ENCODE measurements around the gene FAM20C.

FAM20C gene

DNA sequence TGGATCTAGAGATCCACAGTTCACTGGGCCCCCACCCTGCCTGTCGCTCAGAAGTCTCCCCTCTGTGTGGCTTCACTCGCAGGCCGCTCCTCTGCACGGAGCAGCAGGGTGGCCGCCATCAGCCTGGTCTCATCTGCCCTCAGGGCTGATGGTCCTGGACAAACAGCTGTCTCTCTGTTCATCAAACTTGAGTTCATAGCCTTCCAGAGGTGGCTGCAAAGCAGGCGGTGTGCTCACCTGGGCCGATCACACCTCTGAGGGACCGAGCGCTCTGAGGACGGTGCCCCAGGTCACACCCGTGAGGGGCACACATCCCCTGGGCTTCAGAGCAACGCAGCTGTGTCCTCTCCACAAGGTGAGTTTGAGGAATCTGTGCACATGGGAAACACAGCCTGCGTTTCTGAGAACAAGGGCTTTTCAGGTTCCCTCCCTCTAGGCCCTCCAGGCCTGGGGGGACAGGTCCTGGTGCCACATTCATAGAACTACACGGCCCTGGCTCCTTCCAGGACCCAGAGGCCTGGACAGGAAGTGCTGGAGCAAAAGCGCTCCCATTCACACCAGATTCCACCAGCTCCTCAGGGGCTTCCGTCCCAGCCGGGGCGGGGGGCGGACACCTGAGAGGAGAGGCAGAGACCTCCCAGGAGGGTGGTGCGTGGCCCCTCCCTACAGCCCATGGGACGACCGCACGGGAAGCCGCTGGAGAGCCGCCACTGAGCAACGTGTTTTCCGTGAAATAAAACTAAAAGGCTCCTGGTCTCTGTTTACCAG lies 31.2 kb upstream of the FAM20C start:
- no peak overlapping the region for H3K9ac ChIP-seq (ENCODE audit: low read length)
- peaks cover 37% of the 10 kb centered on the region for H3K27me3 ChIP-seq (replicated peaks; ENCODE audit: control insufficient read depth, insufficient read depth, low read length)
- no peaks in the 10 kb centered on the region for H3K9me3 ChIP-seq (ENCODE audit: control insufficient read depth, low read length)
- no peak overlapping the region for H3K4me3 ChIP-seq (ENCODE audit: low read length)
- H3K4me1 ChIP-seq (ENCODE audit: control insufficient read depth, insufficient read depth, low read length), result no peaks in the 10 kb centered on the region
- H3K36me3 ChIP-seq (ENCODE audit: control insufficient read depth, insufficient read depth, low read length, severe bottlenecking), result no peaks in the 10 kb centered on the region
- no peak for DNase-seq (ENCODE audit: low read depth)

DNA sequence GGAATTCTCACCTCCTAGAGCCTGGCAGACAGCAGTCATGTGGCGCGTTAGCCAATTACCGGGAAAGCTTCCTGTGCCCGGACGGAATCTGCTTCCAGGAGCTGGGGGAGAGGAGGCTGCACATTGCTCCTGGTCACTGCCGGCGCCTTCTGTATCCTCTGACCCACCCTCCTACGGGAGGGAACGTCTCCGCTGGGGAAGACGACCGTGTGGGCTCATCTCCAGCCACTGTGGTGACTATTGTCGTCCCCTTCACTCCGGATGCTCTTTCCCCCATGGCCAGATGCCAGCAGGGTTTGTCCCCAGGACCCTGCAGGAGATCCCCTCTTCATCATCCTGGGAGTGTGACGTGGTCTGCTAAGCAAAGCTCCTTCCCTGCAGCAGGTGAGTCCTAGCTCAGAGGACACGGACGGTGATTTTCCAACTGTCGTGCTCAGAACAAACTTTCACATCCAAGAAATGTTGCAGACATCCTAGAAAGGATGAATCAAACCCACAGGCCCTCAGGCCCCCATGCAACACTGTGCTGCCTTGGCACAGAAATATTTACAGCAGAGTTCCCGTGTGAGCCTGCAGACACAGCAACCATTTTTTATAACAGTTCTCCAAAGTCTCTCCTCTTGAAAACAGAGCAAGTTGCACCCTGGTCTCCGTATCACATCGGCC lies 29.6 kb upstream of the FAM20C start:
- no peaks in the 10 kb centered on the region for H3K9me3 ChIP-seq (ENCODE audit: control insufficient read depth, low read length)
- no peaks in the 10 kb centered on the region for H3K4me1 ChIP-seq (ENCODE audit: control insufficient read depth, insufficient read depth, low read length)
- H3K27me3 ChIP-seq (replicated peaks; ENCODE audit: control insufficient read depth, insufficient read depth, low read length), result peaks cover 50% of the 10 kb centered on the region
- no peaks in the 10 kb centered on the region for H3K36me3 ChIP-seq (ENCODE audit: control insufficient read depth, insufficient read depth, low read length, severe bottlenecking)
- peak; percentile 18 for DNase-seq (ENCODE audit: low read depth)
- no peak overlapping the region for H3K4me3 ChIP-seq (ENCODE audit: low read length)
- no peak overlapping the region for H3K9ac ChIP-seq (ENCODE audit: low read length)

DNA sequence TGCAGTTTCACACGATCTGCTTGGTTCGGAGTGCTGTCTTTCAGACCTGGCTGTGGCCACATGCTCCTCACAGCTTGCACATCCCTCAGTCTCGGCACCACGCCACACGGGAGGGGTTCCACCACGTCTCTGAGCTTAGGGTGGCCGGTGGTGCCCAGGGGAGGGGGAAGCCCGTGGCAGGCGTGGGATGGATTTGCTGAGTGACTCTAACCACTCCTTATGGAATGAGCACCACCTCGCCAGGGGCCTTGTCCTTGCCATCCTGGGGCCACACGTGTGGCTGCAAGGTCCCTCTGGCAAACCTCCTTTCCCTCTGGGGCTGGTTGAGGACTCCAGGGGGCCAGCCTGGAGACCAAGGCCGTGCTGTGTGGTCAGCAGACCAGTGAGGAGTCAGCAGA lies 29.1 kb upstream of the FAM20C start:
- no peaks in the 10 kb centered on the region for H3K36me3 ChIP-seq (ENCODE audit: control insufficient read depth, insufficient read depth, low read length, severe bottlenecking)
- peaks cover 55% of the 10 kb centered on the region for H3K27me3 ChIP-seq (replicated peaks; ENCODE audit: control insufficient read depth, insufficient read depth, low read length)
- H3K9ac ChIP-seq (ENCODE audit: low read length), result no peak overlapping the region
- DNase-seq (ENCODE audit: low read depth), result no peak
- no peaks in the 10 kb centered on the region for H3K4me1 ChIP-seq (ENCODE audit: control insufficient read depth, insufficient read depth, low read length)
- H3K4me3 ChIP-seq (ENCODE audit: low read length), result no peak overlapping the region
- H3K9me3 ChIP-seq (ENCODE audit: control insufficient read depth, low read length), result no peaks in the 10 kb centered on the region

DNA sequence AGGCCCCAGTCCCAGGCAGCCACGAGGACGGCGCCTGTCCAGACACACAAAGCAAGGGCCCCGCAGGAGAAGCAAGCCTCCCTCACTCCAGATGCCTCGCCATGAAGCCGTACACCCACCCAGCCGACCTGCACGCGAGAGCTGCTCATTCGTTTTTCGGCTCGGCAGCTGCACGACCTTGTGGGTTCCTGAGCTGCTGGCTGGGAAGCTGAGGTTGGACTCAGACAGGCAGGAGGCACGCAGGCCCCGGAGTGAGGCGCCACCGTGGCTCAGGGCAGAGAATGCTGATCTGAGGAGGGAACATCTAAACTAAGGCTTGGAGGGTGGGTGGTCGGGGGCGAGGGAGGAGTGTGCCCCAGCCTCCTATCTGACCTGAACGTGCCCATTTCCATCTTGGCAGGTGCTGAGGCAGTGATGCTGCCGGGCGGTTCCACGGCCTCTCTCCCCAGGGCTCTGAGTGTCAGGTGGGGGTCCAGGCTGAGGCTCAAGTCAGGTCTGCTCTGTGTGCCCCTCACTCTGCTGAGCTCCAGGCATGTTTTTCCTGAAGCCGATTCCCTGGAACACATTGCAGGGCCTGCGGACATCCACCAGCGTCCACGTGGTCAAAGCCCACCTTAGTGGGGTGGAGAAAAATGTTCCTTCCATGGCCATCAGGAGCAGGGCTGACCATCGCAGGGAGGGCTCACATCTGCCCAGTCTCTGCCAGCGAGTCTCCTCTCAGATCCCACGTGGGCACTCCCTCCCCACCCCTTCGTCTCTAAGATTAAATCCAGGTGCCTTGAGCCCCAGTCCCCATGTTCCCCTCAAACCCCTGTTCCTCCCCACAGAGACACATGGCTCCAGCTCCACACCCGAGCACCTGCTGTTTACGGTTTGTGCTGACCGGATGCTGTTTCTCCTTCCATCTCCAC lies 28.1 kb upstream of the FAM20C start:
- Histone ChIP-seq H3K4me3 (ENCODE audit: low read length) (no peak overlapping the region), H3K9me3 (ENCODE audit: control insufficient read depth, low read length) (no peaks in the 10 kb centered on the region), H3K9ac (ENCODE audit: low read length) (no peak overlapping the region)

DNA sequence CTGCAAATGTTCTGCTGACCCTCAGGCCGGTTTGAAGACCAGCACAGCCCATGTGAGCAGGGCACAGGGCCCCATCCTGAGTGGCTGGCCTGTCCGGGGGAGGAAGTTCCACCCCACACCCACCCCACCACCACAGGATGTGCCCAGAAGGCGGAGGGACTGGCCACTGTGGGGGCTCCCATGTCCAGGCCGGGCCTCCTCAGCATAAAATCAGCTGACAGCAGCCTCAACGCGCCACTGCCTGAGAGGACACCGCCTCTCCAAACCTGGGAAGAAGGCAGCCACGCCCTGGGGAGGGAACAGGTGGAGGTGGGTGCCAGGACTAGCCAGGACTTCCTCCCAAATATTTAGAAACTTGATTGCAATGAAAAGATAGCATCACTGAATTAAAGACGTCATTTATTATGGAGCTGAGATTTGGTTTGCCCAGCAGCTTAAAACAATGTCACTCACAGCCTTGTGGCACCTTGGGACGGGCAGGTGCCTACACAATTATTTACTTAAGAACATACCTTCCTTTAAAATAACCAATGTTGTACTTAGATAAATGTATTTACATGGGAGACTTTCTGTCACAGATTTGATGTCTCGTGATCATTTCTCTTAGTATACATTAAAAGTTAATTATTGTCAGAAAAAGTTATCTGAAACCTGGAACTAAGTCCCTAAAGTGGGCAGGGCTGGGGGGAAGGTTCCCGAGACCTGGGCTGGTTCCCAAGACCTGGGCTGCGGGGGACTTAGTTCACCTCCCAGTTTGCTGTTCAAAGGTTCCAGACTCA lies 27.3 kb upstream of the FAM20C start:
- Histone ChIP-seq H3K4me1 (ENCODE audit: control insufficient read depth, insufficient read depth, low read length) (no peaks in the 10 kb centered on the region), H3K27me3 (replicated peaks; ENCODE audit: control insufficient read depth, insufficient read depth, low read length) (peaks cover 58% of the 10 kb centered on the region), H3K9me3 (ENCODE audit: control insufficient read depth, low read length) (no peaks in the 10 kb centered on the region)

More for the DNA sequence above, 28.1 kb upstream of the FAM20C start:
- Histone ChIP-seq H3K4me1 (ENCODE audit: control insufficient read depth, insufficient read depth, low read length) (no peaks in the 10 kb centered on the region), H3K27me3 (replicated peaks; ENCODE audit: control insufficient read depth, insufficient read depth, low read length) (peaks cover 57% of the 10 kb centered on the region), H3K36me3 (ENCODE audit: control insufficient read depth, insufficient read depth, low read length, severe bottlenecking) (no peaks in the 10 kb centered on the region)
- no peak for DNase-seq (ENCODE audit: low read depth)

DNA sequence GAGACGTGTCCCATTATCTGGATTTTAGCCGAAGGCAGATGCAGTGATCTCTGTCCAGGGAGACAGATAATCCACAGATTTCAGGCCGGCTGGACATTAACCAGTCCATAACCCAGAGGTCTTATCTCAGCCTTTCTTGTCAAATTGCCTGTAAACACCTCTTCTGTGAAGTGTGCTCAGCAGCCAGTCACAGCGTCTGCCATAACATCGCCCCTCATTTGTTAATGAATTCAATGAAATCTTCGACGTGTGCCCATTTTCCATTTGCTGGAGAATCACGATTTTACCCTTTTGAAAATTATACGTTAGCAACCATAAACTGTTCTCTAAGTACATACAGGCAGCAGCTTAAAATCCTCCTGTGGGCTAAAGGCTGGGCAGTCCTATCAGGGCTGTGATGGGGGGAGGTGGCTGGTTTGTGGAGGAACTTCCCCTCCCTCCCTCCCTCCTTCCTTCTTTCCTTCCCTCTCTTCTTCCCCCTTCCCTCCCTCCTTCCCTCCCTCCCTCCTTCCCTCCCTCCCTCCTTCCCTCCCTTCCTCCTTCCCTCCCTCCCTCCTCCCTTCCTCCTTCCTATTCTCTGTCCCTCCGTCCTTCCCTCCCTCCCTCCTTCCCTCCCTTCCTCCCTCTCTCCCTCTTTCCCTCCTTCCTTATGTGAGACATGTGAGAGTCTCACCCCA lies 26.6 kb upstream of the FAM20C start:
- Histone ChIP-seq H3K9me3 (ENCODE audit: control insufficient read depth, low read length) (no peaks in the 10 kb centered on the region), H3K9ac (ENCODE audit: low read length) (no peak overlapping the region), H3K4me1 (ENCODE audit: control insufficient read depth, insufficient read depth, low read length) (no peaks in the 10 kb centered on the region), H3K27me3 (replicated peaks; ENCODE audit: control insufficient read depth, insufficient read depth, low read length) (peaks cover 60% of the 10 kb centered on the region), H3K4me3 (ENCODE audit: low read length) (no peak overlapping the region), H3K36me3 (ENCODE audit: control insufficient read depth, insufficient read depth, low read length, severe bottlenecking) (no peaks in the 10 kb centered on the region)
- DNase-seq (ENCODE audit: low read depth), result no peak

More for the DNA sequence above, 27.3 kb upstream of the FAM20C start:
- Histone ChIP-seq H3K9ac (ENCODE audit: low read length) (no peak overlapping the region), H3K4me3 (ENCODE audit: low read length) (no peak overlapping the region), H3K36me3 (ENCODE audit: control insufficient read depth, insufficient read depth, low read length, severe bottlenecking) (no peaks in the 10 kb centered on the region)
- no peak for DNase-seq (ENCODE audit: low read depth)

DNA sequence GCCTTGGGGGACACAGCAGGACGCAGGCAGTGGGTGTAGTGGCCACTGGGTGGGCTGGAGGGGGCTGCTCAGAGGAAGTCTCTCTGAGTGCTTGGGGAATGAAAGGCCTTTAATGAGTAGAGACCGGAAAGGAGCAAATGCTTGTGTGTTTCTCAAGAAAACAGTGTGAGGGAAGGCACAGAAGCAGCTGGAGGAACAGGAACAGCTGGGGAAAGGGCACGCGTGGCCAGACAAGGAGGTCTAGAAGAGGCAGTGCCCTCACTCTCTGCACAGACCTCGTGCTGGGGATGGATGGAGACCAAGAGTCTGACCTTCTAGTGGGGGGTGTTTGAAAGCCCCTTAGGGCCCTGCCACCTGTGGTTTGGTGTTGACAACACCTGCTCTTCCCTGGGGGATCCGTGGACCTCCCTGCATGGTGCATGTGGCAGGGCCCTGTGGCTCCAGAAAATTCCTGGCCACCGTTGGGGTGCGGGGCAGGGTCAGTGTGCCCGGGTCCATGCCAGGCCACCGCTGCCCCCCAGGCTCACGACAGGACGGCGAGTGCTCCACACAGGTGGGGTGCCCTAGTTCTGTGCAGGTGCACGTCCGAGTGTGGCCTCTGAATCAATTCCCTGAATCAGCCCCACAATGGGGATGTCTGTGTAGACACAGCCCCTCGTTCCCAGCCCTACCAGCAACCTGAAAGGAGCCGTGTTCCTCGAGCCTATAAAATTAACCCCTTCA lies 25.9 kb upstream of the FAM20C start:
- Histone ChIP-seq H3K36me3 (ENCODE audit: control insufficient read depth, insufficient read depth, low read length, severe bottlenecking) (no peaks in the 10 kb centered on the region), H3K4me1 (ENCODE audit: control insufficient read depth, insufficient read depth, low read length) (no peaks in the 10 kb centered on the region), H3K9ac (ENCODE audit: low read length) (no peak overlapping the region), H3K9me3 (ENCODE audit: control insufficient read depth, low read length) (no peaks in the 10 kb centered on the region), H3K27me3 (replicated peaks; ENCODE audit: control insufficient read depth, insufficient read depth, low read length) (peaks cover 63% of the 10 kb centered on the region), H3K4me3 (ENCODE audit: low read length) (no peak overlapping the region)
- no peak for DNase-seq (ENCODE audit: low read depth)

DNA sequence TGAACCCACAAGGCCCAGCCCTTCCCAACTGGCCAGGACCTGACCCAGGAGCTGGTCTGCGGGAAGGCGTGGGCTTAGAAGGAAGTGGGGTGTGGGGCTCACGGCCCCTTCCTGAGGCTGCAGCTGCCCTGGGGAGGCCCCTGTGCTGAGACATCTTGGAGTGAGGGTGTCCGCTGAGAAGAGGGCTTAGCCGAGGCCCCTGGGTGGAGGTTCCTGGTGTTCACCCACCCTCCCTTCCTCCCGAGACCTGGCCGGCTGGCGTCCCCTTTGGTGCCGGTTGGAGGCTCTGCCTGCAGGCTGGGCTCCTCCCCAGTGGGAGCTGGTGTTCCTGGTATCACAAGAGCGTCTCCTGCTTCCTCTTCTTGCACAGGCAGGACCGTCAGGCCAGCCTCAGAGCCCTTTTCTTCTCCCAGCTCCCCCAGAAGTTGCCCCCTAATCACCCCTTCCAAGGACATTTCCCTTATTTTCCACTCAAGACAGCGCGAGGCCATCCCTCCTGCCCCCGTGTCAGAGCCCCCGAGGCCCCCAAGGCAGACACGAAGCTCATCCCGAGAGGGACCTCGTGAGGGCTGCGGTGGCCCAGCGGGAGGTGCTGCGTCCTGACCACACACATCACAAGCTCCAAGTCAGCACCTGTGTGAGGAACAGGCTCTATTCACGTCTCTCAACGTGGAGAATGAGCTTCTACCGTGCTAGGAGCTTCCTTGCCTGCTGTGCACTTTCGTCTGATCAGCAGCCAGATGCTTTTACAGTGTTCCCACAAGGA lies 25.1 kb upstream of the FAM20C start:
- Histone ChIP-seq H3K27me3 (replicated peaks; ENCODE audit: control insufficient read depth, insufficient read depth, low read length) (peaks cover 70% of the 10 kb centered on the region), H3K36me3 (ENCODE audit: control insufficient read depth, insufficient read depth, low read length, severe bottlenecking) (no peaks in the 10 kb centered on the region), H3K4me1 (ENCODE audit: control insufficient read depth, insufficient read depth, low read length) (no peaks in the 10 kb centered on the region), H3K4me3 (ENCODE audit: low read length) (no peak overlapping the region), H3K9me3 (ENCODE audit: control insufficient read depth, low read length) (no peaks in the 10 kb centered on the region), H3K9ac (ENCODE audit: low read length) (no peak overlapping the region)
- no peak for DNase-seq (ENCODE audit: low read depth)

DNA sequence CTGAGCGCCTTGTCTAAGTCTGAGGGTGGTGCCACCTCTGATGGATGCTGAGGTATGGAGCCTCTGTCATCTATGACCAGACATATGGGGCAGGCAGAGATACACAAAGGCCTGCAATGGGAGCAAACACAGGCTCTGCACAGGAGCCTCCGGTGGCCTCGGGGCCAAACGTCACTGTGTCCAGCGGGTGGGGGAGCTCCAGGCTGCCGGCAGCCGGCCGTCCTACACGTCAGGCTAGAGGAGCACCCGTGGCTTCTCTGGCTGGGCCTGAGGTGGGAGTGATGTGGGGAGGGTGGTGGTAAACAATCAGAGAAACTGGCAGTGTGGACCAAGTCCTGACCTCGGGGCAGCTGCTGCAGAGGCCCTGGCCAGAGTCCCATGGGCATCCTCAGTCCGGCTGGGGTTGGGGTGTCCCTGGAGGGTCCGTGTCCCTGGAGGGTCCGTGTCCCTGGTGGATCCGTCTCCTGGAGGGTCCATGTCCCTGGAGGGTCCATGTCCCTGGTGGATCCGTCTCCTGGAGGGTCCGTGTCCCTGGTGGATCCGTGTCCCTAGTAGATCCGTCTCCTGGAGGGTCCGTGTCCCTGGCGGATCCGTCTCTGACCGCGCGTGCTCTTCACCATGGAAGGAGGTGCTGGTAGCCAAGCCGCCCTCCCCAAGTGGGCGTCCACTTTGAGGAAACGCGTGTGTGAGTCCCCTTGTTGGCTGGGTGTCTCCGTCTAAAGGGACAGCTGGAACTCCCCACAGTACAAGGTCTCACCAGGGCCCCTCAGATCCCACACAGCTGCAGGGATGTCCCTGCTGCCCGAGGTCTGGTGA lies 24.2 kb upstream of the FAM20C start:
- DNase-seq (ENCODE audit: low read depth), result no peak
- no peaks in the 10 kb centered on the region for H3K4me1 ChIP-seq (ENCODE audit: control insufficient read depth, insufficient read depth, low read length)
- H3K9me3 ChIP-seq (ENCODE audit: control insufficient read depth, low read length), result no peaks in the 10 kb centered on the region
- H3K27me3 ChIP-seq (replicated peaks; ENCODE audit: control insufficient read depth, insufficient read depth, low read length), result peaks cover 63% of the 10 kb centered on the region
- H3K9ac ChIP-seq (ENCODE audit: low read length), result no peak overlapping the region
- H3K4me3 ChIP-seq (ENCODE audit: low read length), result no peak overlapping the region
- H3K36me3 ChIP-seq (ENCODE audit: control insufficient read depth, insufficient read depth, low read length, severe bottlenecking), result no peaks in the 10 kb centered on the region

Measured in adipocyte (in vitro differentiated cells).